Activated CD4-positive, alpha-beta T cell treated with anti-CD3 and anti-CD28 coated beads, Interleukin-2, amount 10 ng/mL, durations not matched to agents 7 days and 5 days (primary cell): Measurements from ENCODE around the gene SLBP. TPM values are rescaled to one million over a fixed set of nuclear protein-coding genes. Genes with fewer than 3 reads are reported as not detected.
A peak's percentile ranks its signal among the peaks of the same experiment; 100 is the strongest.

Experiments
- CTCF ChIA-PET: fragments of 350-600 bp; sonication (Branson Sonifier 250); formaldehyde crosslinking; loops from one replicate; lab custom pipeline; 2021; ENCODE audit warnings: antibody characterized with exemption; lab: Charles Lee
- POLR2A ChIA-PET: fragments of 350-600 bp; sonication (Branson Sonifier 250); formaldehyde crosslinking; loops from one replicate; lab custom pipeline; 2021; ENCODE audit warnings: antibody characterized with exemption; lab: Charles Lee
- DNase-seq: peaks from one replicate; pipeline ENCODE4 v3.0.0-alpha.2; 2020
- H3K27ac Mint-ChIP-seq: one replicate; pipeline ENCODE4 v1.8.0; 2021; ENCODE audit warnings: mild to moderate bottlenecking, moderate library complexity, mixed read lengths
- H3K27me3 Mint-ChIP-seq: one replicate; pipeline ENCODE4 v1.8.0; 2021; ENCODE audit warnings: mixed read lengths
- H3K36me3 Mint-ChIP-seq: one replicate; pipeline ENCODE4 v1.8.0; 2021; ENCODE audit warnings: low read depth, mixed read lengths
- H3K4me1 Mint-ChIP-seq: one replicate; pipeline ENCODE4 v1.8.0; 2021; ENCODE audit warnings: mixed read lengths
- H3K4me3 Mint-ChIP-seq: one replicate; pipeline ENCODE4 v1.8.0; 2021; ENCODE audit warnings: mild to moderate bottlenecking, moderate library complexity, mixed read lengths
- H3K9me3 Mint-ChIP-seq: one replicate; pipeline ENCODE4 v1.8.0; 2021; ENCODE audit warnings: mixed read lengths
- total RNA-seq, 2 experiments: library from RNA; stranded (reverse); gene quantifications; one replicate each; pipeline ENCODE4 v1.2.3, GENCODE V29; 2021

Gene SLBP
- 100 to 1,000 TPM; 116 to 137 TPM for total RNA-seq

DNA sequence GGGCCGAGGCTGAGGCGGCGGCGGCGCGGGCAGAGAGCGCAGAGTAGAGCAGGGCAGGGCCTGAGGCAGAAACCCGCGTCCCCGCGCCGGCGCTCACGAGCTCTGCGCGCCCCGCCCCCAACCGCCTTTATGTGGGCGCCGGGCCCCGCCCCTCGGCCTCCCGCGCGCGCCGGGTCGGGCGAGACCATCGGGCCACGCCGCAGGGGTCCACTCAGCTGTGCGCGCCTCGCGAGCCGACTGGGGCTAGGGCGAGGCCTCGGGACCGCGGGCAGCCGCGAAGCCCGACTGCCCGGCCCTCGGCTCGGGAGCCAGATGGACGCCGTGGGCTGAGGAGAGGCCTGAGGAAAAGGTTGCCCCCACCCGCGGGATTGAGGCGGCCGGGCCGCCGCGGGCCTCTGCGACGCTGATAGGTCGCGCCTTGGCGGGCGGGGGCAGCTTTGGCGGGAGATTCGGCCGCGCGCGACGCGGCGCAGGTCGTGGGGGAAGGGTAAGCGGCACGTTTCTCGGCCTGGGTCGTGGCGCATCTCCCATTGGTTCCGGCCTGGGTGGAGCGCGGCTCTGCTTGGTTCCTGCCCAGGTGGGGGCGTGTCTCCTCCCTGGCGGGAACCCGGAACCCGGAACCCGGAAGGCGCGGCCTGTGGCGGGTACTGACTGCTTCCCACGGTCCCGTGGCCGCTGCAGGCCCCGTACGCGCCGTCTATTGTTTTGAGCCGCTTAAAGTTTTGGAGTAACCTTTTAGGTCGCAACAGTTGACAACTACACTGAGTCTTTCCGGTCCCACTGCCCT lies at the start of gene SLBP:
Gene SLBP, minus strand, starts transcription at position 104 of the 787 bp plus-strand sequence. CDS start 131 bp downstream, outside the sequence.
- peaks cover 66% of the 10 kb centered on the region for H3K4me1 Mint-ChIP-seq
- no peaks in the 10 kb centered on the region for H3K27me3 Mint-ChIP-seq
- CTCF ChIA-PET: interaction anchor here (0.5 to 1.8 kb wide), 7 partner anchors 9 to 706 kb away, joined by 3 to 8 read pairs (median 4); partner anchors contain the start of genes CFAP99, TACC3, TMEM129 and ZFYVE28
- peak within 1 kb of the TSS; percentile 96 for H3K27ac Mint-ChIP-seq
- H3K36me3 Mint-ChIP-seq: peaks cover 46% of the 10 kb centered on the region
- DNase-seq: peak; percentile 99
- H3K9me3 Mint-ChIP-seq: no peaks in the 10 kb centered on the region
- H3K4me3 Mint-ChIP-seq: peak within 1 kb of the TSS; percentile 98
- POLR2A ChIA-PET: interaction anchor here (0.9 to 1.2 kb wide), 5 partner anchors 9 to 22 kb away, joined by 3 to 7 read pairs (median 3); partner anchors contain the start of genes TACC3 and TMEM129

DNA sequence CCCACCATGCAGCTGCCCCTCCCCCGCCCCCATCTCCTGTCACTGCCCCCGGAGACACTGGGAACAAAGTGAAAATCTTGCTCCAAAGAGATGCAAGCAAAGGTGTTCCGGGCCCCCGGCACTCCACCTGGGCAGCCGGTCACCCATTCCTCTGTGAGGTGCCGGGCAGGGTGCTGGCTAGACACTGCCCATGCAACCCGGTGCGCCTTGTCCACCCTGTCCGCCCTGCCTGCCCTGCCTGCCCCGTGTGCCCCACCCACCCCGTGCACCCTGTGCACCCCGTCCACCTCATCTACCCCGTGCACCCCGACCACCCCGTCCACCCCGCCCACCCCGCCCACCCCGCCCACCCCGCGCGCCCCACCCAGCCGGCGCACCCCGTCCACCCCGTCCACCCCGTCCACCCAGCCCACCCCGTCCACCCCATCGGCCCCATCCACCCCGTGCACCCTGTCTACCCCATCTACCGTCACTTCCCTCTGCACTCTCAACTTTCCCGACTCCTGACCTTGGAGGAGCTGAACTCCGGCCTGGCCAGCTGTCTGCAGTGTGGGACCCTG lies 49.1 kb upstream of the SLBP start:
- Mint-ChIP-seq H3K27ac (no peak overlapping the region), H3K9me3 (no peaks in the 10 kb centered on the region), H3K4me3 (no peak overlapping the region), H3K27me3 (peaks cover 16% of the 10 kb centered on the region), H3K36me3 (no peaks in the 10 kb centered on the region), H3K4me1 (no peaks in the 10 kb centered on the region)
- no peak for DNase-seq
- CTCF ChIA-PET: no interaction called here
- POLR2A ChIA-PET: no interaction called here

DNA sequence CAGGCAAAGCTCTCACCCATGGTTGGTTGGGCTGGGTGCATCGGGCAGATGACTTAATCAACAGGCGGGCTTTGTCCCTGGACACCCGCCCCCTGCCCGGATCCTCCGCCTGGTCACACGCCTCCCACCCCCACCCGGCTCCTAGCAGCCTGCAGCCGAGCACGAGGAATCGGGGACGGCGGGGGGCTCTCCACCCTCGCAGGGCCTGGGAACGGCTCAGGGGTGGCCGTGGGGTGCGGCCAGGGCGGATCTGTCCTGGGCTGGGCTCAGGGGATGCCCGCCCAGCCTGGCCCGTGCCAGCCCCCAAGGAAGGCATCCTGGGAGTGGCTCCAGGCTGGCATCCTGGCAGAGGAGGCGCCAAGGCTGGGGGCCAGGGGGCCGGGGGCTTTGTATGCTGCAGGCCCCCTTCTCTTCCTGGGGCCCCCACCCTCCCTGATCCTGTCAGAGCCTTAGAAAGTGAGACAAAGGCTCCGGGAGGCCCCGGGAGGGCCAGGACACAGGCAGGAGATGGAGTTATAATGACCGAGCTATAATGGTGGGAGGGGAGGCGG lies 48.5 kb upstream of the SLBP start:
- Mint-ChIP-seq H3K27me3 (peaks cover 15% of the 10 kb centered on the region), H3K9me3 (no peaks in the 10 kb centered on the region), H3K4me3 (no peak overlapping the region), H3K4me1 (no peaks in the 10 kb centered on the region), H3K27ac (no peak overlapping the region), H3K36me3 (no peaks in the 10 kb centered on the region)
- POLR2A ChIA-PET: no interaction called here
- no peak for DNase-seq
- CTCF ChIA-PET: no interaction called here

DNA sequence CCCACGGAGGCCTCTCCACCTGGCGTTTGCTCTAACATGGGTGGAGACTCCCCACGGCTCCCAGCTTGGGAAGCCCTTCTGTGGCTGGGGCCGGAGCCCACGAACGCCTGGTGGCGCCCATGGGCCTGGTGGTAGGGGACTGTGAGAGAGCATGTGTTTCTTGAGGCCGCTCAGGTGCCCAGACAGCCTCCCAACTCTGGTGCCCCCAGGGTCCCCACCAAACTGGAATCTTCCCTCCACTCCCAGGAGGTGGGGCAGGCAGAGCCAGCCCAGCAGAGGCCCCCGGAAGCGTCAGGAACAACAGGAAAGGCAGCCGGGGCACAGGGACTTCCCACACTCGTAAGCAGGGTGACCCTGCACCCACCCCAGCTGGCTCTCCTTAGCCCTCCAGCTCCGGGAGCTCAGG lies 47.7 kb upstream of the SLBP start:
- DNase-seq: no peak
- Mint-ChIP-seq H3K4me3 (no peak overlapping the region), H3K4me1 (no peaks in the 10 kb centered on the region), H3K36me3 (no peaks in the 10 kb centered on the region), H3K27ac (no peak overlapping the region), H3K9me3 (no peaks in the 10 kb centered on the region), H3K27me3 (peaks cover 12% of the 10 kb centered on the region)
- ChIA-PET POLR2A (no interaction called here), CTCF (interaction anchor here (0.5 to 1.7 kb wide), 2 partner anchors 11 to 95 kb away, joined by 3 to 5 read pairs; no protein-coding TSS in a partner anchor)

DNA sequence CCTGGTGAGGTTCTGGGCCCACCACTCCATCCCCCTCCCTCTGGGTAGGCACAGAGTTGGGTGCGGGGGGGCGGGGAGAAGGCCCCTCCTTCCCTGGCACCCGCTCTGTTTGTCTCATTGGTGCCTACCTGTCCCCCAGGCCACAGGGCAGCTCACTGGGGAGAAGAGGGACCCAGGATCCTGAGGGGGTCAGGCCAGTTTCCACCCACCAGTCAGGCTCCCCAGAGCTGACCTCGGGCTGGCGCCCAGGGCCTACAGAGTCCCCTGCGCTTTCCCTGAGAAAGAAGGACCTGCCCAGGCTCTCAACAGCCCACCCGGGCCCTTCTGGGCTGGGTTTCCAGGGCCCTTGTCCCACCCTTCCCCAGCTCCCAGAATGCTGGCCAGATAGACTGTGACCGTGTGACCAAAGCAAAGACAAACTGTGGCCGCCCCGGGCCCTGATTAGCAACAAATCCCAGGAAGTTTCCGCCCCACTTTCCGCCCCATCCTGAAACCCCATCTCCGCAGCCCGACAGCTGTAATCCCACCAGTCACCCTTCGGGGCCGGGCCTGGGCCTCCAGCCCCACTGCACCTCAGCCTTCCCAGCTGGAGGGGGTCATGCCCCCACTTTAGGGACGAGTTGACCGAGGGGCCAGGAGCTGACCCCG lies 47.2 kb upstream of the SLBP start:
- ChIA-PET CTCF (interaction anchor here (0.5 to 1.7 kb wide), 2 partner anchors 11 to 96 kb away, joined by 3 to 5 read pairs; no protein-coding TSS in a partner anchor), POLR2A (no interaction called here)
- no peaks in the 10 kb centered on the region for H3K9me3 Mint-ChIP-seq
- peaks cover 11% of the 10 kb centered on the region for H3K27me3 Mint-ChIP-seq
- no peaks in the 10 kb centered on the region for H3K36me3 Mint-ChIP-seq
- no peaks in the 10 kb centered on the region for H3K4me1 Mint-ChIP-seq
- no peak for DNase-seq
- H3K4me3 Mint-ChIP-seq: no peak overlapping the region
- peak overlapping the region; percentile 0 for H3K27ac Mint-ChIP-seq

DNA sequence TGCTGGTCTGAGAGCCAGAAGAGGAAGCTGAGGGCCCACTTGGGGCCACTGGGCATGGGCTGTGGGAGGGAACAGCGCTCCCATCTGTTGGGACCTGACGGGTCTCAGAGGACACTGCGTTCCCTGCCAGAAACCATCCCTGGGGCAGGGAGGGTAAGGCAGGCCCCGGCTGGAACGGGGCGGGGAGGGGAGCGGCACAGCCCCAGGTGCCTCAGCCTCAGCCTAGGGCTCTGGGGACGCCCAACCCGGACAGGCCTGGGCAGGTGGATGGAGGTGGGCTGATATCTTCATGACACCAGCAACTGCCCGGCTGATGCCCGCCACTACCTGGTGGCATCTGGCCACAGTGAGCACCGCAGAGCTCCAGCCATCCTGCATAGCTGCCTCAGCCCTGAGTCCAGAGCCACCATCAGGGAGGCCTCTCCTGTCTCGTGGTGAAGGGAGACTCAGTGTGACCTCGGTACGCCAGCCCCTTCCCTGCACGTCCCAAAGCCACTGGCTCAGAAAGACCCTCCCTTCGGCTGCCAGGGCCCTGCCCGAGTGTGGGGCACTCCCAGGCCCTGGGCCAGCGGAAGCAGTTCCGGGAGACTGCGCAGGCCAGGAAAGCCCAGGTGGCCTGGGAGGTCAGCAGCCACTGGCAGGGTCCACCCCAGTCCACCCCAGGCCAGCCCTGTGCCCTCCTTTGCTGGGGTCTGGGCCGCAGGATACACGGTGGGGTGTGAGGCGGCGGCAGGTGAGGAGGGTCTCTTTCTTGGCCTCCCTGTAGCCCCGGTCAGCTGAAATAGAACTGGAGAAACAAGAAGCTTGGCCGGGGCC lies 46.4 kb upstream of the SLBP start:
- DNase-seq: no peak
- no peaks in the 10 kb centered on the region for H3K9me3 Mint-ChIP-seq
- H3K4me1 Mint-ChIP-seq: no peaks in the 10 kb centered on the region
- no peak overlapping the region for H3K27ac Mint-ChIP-seq
- H3K27me3 Mint-ChIP-seq: peaks cover 5% of the 10 kb centered on the region
- no peak overlapping the region for H3K4me3 Mint-ChIP-seq
- H3K36me3 Mint-ChIP-seq: no peaks in the 10 kb centered on the region
- ChIA-PET POLR2A (no interaction called here), CTCF (interaction anchor here (0.9 to 1.7 kb wide), 3 partner anchors 10 to 149 kb away, joined by 3 to 5 read pairs (median 3); no protein-coding TSS in a partner anchor)

DNA sequence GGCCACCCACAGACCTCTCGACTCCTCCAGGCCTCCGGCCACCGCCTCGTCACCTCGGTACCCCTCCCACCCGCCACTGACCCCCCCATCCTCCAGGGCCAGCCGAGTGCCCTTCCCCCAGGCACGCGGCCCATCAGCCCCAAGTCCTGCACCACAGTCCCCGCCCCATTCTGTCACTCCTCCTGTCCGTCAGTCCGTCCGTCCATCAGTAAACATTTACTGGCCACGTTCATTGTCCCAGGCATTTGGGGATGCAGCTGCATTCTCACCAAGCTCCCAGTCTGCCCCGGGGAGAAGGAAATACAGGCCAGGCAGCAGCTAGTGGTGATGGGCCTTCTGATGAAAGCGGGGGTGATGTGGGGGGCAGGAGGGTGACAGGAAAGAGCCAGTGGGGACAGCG lies 45.7 kb upstream of the SLBP start:
- Mint-ChIP-seq H3K36me3 (no peaks in the 10 kb centered on the region), H3K4me1 (peaks cover 3% of the 10 kb centered on the region), H3K4me3 (no peak overlapping the region), H3K9me3 (no peaks in the 10 kb centered on the region), H3K27me3 (peaks cover 5% of the 10 kb centered on the region), H3K27ac (no peak overlapping the region)
- POLR2A ChIA-PET: no interaction called here
- CTCF ChIA-PET: interaction anchor here (0.6 to 1.7 kb wide), 4 partner anchors 9 to 150 kb away, joined by 3 to 5 read pairs (median 3); no protein-coding TSS in a partner anchor
- no peak for DNase-seq

DNA sequence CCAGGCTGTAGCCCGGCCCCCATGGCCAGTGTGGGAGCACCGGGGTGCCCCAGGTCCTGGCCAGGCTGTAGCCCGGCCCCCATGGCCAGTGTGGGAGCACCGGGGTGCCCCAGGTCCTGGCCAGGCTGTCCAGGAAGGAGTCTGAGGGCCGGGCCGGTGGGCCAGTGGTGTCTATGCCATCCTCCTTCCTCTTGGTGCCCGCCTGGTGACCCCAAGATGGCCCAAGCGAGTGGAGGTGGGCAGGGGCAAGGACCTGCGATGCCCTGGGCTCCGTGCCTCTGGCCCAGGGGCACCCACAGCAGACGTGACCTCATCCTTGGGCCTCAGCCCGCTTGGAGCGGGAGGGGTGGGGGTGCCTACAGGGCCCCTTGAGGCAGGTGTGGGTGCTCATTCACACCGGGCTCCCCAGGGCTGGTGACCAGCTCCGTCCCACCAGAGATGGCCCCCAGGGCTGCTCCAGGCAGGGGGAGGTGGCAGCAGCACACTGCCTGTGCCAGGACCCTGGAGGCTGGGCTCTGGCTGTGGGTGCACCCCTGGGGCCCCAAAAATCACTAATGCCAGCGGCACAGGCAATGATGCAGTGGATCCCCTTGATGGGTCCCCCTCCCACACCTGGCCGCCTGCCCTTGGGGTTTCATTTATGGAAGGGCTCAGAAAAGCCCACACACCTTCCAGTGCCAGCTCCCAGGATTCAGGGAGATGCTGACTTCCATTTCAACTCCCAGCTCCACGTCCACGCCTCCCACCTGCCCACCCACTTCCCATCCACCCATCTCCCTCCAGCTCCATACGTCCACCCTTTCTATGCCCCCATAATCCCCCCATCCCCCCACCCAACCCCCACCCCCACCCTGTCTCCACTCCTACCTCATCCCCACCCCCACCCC lies 45.0 kb upstream of the SLBP start:
- Mint-ChIP-seq H3K27me3 (peaks cover 1% of the 10 kb centered on the region), H3K9me3 (no peaks in the 10 kb centered on the region), H3K36me3 (no peaks in the 10 kb centered on the region), H3K4me3 (no peak overlapping the region), H3K4me1 (peaks cover 3% of the 10 kb centered on the region), H3K27ac (no peak overlapping the region)
- CTCF ChIA-PET: interaction anchor here (0.6 to 1.4 kb wide), 2 partner anchors 42 to 150 kb away, joined by 3 read pairs; no protein-coding TSS in a partner anchor
- no peak for DNase-seq
- POLR2A ChIA-PET: no interaction called here

DNA sequence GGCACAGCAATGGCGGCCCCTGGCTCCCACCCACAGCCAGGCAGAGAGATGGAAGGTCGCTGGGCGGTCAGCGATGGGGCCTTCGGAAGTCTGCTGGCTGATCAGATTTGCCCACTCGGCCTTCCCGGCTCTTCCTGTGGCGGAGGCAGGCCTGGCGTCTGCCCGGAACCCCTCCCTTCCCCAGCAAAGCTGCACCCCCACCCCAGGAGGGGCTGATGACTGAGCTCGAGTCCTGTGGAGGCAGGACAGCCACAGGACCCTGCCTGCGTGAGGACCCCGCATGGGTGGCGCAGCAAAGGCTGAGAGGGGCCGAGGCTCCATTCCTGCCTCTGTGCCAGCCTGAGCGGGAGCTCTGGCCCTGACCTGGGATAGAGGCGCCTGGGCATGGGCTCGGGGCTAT lies 44.0 kb upstream of the SLBP start:
- H3K4me1 Mint-ChIP-seq: peaks cover 3% of the 10 kb centered on the region
- no peak overlapping the region for H3K27ac Mint-ChIP-seq
- H3K4me3 Mint-ChIP-seq: no peak overlapping the region
- no peak for DNase-seq
- CTCF ChIA-PET: interaction anchor here (0.8 kb wide), 1 partner anchor 66 kb away, joined by 3 read pairs; no protein-coding TSS in a partner anchor
- no peaks in the 10 kb centered on the region for H3K27me3 Mint-ChIP-seq
- no peaks in the 10 kb centered on the region for H3K36me3 Mint-ChIP-seq
- POLR2A ChIA-PET: no interaction called here
- H3K9me3 Mint-ChIP-seq: no peaks in the 10 kb centered on the region

DNA sequence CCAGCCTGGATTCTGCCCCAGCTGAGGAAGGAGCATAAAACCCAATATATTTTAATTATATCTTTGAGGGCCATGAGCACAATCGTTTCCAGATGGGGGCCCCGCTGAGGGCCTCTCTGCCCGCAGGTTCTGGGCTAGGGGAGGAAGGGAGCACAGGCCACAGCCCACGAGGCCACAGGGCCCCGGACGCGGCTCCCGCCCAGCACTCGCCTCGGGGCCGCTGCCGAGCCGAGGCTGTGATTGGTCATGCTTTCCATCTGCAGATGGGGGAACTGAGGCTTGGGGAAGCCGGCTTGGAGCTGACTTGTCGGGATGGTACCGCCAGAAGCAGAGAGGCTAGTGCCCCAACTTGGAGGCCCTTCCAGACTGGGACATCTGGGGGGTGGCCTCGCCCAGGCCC lies 43.2 kb upstream of the SLBP start:
- no peaks in the 10 kb centered on the region for H3K36me3 Mint-ChIP-seq
- ChIA-PET CTCF (interaction anchor here (0.6 to 1.5 kb wide), 3 partner anchors 19 to 58 kb away, joined by 3 read pairs; no protein-coding TSS in a partner anchor), POLR2A (interaction anchor here (0.6 kb wide), 1 partner anchor 29 kb away, joined by 3 read pairs; no protein-coding TSS in a partner anchor)
- no peaks in the 10 kb centered on the region for H3K27me3 Mint-ChIP-seq
- H3K4me1 Mint-ChIP-seq: peaks cover 3% of the 10 kb centered on the region
- no peaks in the 10 kb centered on the region for H3K9me3 Mint-ChIP-seq
- no peak overlapping the region for H3K4me3 Mint-ChIP-seq
- H3K27ac Mint-ChIP-seq: no peak overlapping the region
- no peak for DNase-seq

DNA sequence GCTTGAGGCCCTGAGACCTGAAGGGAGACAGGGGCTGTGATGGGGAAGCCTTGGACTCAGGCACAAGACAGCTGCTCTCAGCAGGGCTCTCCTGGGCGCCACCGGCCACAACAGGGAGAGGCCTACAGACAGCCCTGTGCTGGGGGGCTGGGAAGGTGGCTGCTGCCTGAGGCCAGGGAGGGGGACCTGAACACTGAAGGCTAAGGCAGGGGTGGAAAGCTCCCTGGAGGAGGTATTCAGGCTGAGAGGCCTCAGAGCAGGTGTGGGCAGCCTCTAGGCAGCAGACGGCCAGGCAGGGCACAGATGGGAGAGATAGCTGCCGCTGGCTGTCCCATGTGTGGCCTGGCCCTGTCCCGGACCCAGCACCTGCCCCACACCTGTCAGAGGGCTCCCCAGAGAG lies 42.2 kb upstream of the SLBP start:
- Mint-ChIP-seq H3K4me3 (no peak overlapping the region), H3K9me3 (no peaks in the 10 kb centered on the region), H3K27me3 (no peaks in the 10 kb centered on the region), H3K4me1 (peaks cover 3% of the 10 kb centered on the region), H3K36me3 (no peaks in the 10 kb centered on the region), H3K27ac (no peak overlapping the region)
- POLR2A ChIA-PET: no interaction called here
- CTCF ChIA-PET: interaction anchor here (1.4 to 1.5 kb wide), 2 partner anchors 20 to 34 kb away, joined by 3 read pairs; no protein-coding TSS in a partner anchor
- no peak for DNase-seq
